GM23338 (cell line): Measurements from ENCODE around the gene CLEC2D. TPM values are rescaled to one million over a fixed set of nuclear protein-coding genes. Genes with fewer than 3 reads are reported as not detected.

Source experiments
- ATAC-seq: fragments of 200-7000 bp; cut with Tn5 transposase; 3 replicates; pipeline ENCODE4 v1.9.1; 2020
- DNase-seq: peaks from one replicate; pipeline ENCODE4 v3.0.0-alpha.2; 2015; ENCODE audit warnings: low spot score
- H2AFZ ChIP-seq: fragments of 200-600 bp; sonication (generic); 2 replicates; pipeline ENCODE4 v1.8.0; 2016; ENCODE audit warnings: antibody characterized with exemption, mild to moderate bottlenecking, moderate library complexity
- H3F3A ChIP-seq: fragments of 200-600 bp; sonication (generic); replicated peaks from 2 replicates; pipeline ENCODE4 v1.8.0; 2017; ENCODE audit warnings: antibody characterized with exemption, mixed run types, low read depth
- H3K27ac ChIP-seq: fragments of 200-600 bp; sonication (generic); 2 replicates; pipeline ENCODE4 v1.6.1; 2016; ENCODE audit warnings: low read depth
- H3K27me3 ChIP-seq: fragments of 200-600 bp; sonication (generic); 2 replicates; pipeline ENCODE4 v1.8.0; 2016; ENCODE audit warnings: mild to moderate bottlenecking, mixed run types, moderate library complexity; ENCODE audit not compliant: insufficient read depth
- H3K36me3 ChIP-seq: fragments of 200-600 bp; sonication (generic); 2 replicates; pipeline ENCODE4 v1.8.0; 2016; ENCODE audit warnings: mild to moderate bottlenecking; ENCODE audit not compliant: insufficient read depth
- H3K4me1 ChIP-seq: fragments of 200-600 bp; sonication (generic); 2 replicates; pipeline ENCODE4 v1.8.0; 2016; ENCODE audit warnings: mild to moderate bottlenecking, moderate library complexity; ENCODE audit not compliant: insufficient read depth
- H3K4me2 ChIP-seq: fragments of 200-600 bp; sonication (generic); 2 replicates; pipeline ENCODE4 v1.7.1; 2017; ENCODE audit warnings: mixed run types
- H3K4me3 ChIP-seq: fragments of 200-600 bp; sonication (generic); 2 replicates; pipeline ENCODE4 v1.6.1; 2016; ENCODE audit warnings: mixed run types
- H3K79me2 ChIP-seq: fragments of 200-600 bp; sonication (generic); replicated peaks from 2 replicates; pipeline ENCODE4 v1.8.0; 2017; ENCODE audit warnings: mild to moderate bottlenecking; ENCODE audit not compliant: insufficient read depth
- H3K9me2 ChIP-seq: fragments of 200-600 bp; sonication (generic); 2 replicates; pipeline ENCODE4 v1.8.0; 2017; ENCODE audit not compliant: insufficient read depth
- H4K20me1 ChIP-seq: fragments of 200-600 bp; sonication (generic); replicated peaks from 2 replicates; pipeline ENCODE4 v1.8.0; 2017; ENCODE audit warnings: mild to moderate bottlenecking; ENCODE audit not compliant: insufficient read depth
- H3K27ac Mint-ChIP-seq: 2 replicates; pipeline ENCODE4 v1.8.0; 2020; ENCODE audit warnings: inconsistent platforms, mild to moderate bottlenecking, moderate library complexity, mixed read lengths
- H3K27me3 Mint-ChIP-seq: 3 replicates; pipeline ENCODE4 v1.8.0; 2022; ENCODE audit warnings: low read depth, mild to moderate bottlenecking, moderate library complexity, mixed read lengths, inconsistent platforms; ENCODE audit not compliant: insufficient read depth, poor library complexity
- H3K36me3 Mint-ChIP-seq: 3 replicates; pipeline ENCODE4 v1.8.0; 2021; ENCODE audit warnings: low read depth, mild to moderate bottlenecking, inconsistent platforms, moderate library complexity, mixed read lengths
- H3K4me1 Mint-ChIP-seq: 3 replicates; pipeline ENCODE4 v1.8.0; 2020; ENCODE audit warnings: mild to moderate bottlenecking, inconsistent platforms, mixed read lengths
- H3K4me3 Mint-ChIP-seq: 3 replicates; pipeline ENCODE4 v1.8.0; 2021; ENCODE audit warnings: moderate library complexity, mild to moderate bottlenecking, inconsistent platforms, mixed read lengths
- H3K9me3 Mint-ChIP-seq: 3 replicates; pipeline ENCODE4 v1.8.0; 2020; ENCODE audit warnings: moderate library complexity, mild to moderate bottlenecking, inconsistent platforms, mixed read lengths
- CREB1 ChIP-seq: fragments of 250-450 bp; sonication (Bioruptor Pico); IDR thresholded peaks from 2 replicates; pipeline ENCODE4 v1.5.0; 2020; ENCODE audit warnings: low read depth, mild to moderate bottlenecking, moderate library complexity
- EZH2 ChIP-seq: fragments of 200-600 bp; sonication (generic); IDR thresholded peaks from one replicate; pipeline ENCODE4 v1.8.0; 2017; ENCODE audit warnings: antibody characterized with exemption, mild to moderate bottlenecking, low read depth; ENCODE audit not compliant: unreplicated experiment
- EZH2phosphoT487 ChIP-seq: fragments of 200-600 bp; sonication (generic); IDR thresholded peaks from one replicate; pipeline ENCODE4 v1.8.1; 2018; ENCODE audit warnings: antibody characterized with exemption; ENCODE audit not compliant: unreplicated experiment
- JUNB ChIP-seq: IDR thresholded peaks from one replicate; pipeline ENCODE4 v1.6.1; 2016; ENCODE audit warnings: antibody characterized with exemption; ENCODE audit not compliant: unreplicated experiment
- NANOG ChIP-seq: IDR thresholded peaks from 2 replicates; pipeline ENCODE4 v1.6.1; 2016; ENCODE audit warnings: antibody characterized with exemption, borderline replicate concordance
- POLR2AphosphoS5 ChIP-seq: IDR thresholded peaks from 2 replicates; pipeline ENCODE4 v1.6.1; 2016; ENCODE audit warnings: antibody characterized with exemption, low read depth
- ZNF114 ChIP-seq: fragments of 250-450 bp; sonication (Bioruptor Pico); IDR thresholded peaks from 2 replicates; pipeline ENCODE4 v1.5.0; 2020; ENCODE audit warnings: mild to moderate bottlenecking, moderate library complexity
- ZNF331 ChIP-seq: fragments of 250-450 bp; sonication (Bioruptor Pico); IDR thresholded peaks from 2 replicates; pipeline ENCODE4 v1.5.0; 2020; ENCODE audit warnings: low read depth, mild to moderate bottlenecking, moderate library complexity
- polyA plus RNA-seq: library from polyadenylated mRNA; unstranded; fragments of >200 nt; fragmentation: Nextera tagmentation; extraction: Ambion mirVana; gene quantifications from 2 replicates; pipeline ENCODE4 v1.2.1, GENCODE V29; 2016
- total RNA-seq: library from RNA; depleted of rRNA; stranded (reverse); fragments of >200 nt; shearing (Covaris generic); gene quantifications from 2 replicates; pipeline ENCODE4 v1.2.3, GENCODE V29; 2014
- TF ChIP-seq, protein P1 (sequence below): IDR thresholded peaks from one replicate; pipeline ENCODE4 v1.6.1; 2018; ENCODE audit warnings: antibody characterized with exemption; ENCODE audit not compliant: unreplicated experiment
- TF ChIP-seq, protein P2 (sequence below), 2 experiments: fragments of 200-600 bp in 1 of 2; sonication (generic) in 1 of 2; conservative IDR thresholded peaks; 2 replicates each; pipeline versions ENCODE4 v1.5.1 to v1.6.1; 2016 to 2017; ENCODE audit warnings: antibody characterized with exemption in 2 of 2, low read depth in 2 of 2, mild to moderate bottlenecking in 2 of 2, moderate library complexity in 1 of 2
- TF ChIP-seq, protein P3 (sequence below): IDR thresholded peaks from 2 replicates; pipeline ENCODE4 v1.6.1; 2016; ENCODE audit warnings: antibody characterized with exemption

CLEC2D gene
- total and polyA plus RNA-seq, 2 experiments from 2014 or later: 6.9 to 7.1 TPM

DNA sequence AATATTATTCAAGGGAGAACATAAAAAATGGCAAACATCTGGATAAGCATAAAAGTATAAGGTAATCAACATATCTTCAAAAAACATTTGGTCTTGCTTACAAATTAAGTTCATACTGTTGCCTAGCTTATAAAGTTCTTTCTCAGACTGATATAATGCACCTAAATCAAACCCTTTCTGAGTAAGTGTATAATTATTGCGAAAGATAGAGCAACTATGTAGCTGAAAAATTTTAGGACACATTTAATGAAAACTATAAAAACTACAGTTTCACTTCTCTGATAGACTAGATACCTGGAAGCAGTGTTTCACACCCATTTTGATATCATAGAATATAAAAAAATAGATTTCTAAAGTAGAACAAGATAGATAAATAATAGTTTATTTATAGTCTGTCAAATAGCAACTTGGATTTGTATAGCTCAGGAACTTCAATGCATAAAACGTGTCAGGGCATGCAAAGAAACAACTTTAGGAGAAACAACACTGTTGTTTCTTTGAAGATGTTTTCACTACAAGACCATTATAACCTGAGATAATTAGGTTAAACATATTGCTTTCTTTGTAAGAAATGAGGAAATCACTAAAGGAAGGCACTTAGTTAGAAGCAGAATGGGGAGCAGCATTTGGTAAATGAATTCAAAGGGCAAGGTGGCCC, 55.8 kb downstream of the CLEC2D start (continued):
- TF ChIP-seq, protein P1, sequence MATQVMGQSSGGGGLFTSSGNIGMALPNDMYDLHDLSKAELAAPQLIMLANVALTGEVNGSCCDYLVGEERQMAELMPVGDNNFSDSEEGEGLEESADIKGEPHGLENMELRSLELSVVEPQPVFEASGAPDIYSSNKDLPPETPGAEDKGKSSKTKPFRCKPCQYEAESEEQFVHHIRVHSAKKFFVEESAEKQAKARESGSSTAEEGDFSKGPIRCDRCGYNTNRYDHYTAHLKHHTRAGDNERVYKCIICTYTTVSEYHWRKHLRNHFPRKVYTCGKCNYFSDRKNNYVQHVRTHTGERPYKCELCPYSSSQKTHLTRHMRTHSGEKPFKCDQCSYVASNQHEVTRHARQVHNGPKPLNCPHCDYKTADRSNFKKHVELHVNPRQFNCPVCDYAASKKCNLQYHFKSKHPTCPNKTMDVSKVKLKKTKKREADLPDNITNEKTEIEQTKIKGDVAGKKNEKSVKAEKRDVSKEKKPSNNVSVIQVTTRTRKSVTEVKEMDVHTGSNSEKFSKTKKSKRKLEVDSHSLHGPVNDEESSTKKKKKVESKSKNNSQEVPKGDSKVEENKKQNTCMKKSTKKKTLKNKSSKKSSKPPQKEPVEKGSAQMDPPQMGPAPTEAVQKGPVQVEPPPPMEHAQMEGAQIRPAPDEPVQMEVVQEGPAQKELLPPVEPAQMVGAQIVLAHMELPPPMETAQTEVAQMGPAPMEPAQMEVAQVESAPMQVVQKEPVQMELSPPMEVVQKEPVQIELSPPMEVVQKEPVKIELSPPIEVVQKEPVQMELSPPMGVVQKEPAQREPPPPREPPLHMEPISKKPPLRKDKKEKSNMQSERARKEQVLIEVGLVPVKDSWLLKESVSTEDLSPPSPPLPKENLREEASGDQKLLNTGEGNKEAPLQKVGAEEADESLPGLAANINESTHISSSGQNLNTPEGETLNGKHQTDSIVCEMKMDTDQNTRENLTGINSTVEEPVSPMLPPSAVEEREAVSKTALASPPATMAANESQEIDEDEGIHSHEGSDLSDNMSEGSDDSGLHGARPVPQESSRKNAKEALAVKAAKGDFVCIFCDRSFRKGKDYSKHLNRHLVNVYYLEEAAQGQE: no peak
- TF ChIP-seq JUNB (no peak), ZNF331 (CRISPR knock-in tag) (no peak), CREB1 (CRISPR knock-in tag) (no peak), POLR2AphosphoS5 (no peak), ZNF114 (no peak), EZH2 (no peak)
- TF ChIP-seq, protein P2, sequence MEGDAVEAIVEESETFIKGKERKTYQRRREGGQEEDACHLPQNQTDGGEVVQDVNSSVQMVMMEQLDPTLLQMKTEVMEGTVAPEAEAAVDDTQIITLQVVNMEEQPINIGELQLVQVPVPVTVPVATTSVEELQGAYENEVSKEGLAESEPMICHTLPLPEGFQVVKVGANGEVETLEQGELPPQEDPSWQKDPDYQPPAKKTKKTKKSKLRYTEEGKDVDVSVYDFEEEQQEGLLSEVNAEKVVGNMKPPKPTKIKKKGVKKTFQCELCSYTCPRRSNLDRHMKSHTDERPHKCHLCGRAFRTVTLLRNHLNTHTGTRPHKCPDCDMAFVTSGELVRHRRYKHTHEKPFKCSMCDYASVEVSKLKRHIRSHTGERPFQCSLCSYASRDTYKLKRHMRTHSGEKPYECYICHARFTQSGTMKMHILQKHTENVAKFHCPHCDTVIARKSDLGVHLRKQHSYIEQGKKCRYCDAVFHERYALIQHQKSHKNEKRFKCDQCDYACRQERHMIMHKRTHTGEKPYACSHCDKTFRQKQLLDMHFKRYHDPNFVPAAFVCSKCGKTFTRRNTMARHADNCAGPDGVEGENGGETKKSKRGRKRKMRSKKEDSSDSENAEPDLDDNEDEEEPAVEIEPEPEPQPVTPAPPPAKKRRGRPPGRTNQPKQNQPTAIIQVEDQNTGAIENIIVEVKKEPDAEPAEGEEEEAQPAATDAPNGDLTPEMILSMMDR (conservative IDR thresholded peaks at IDR 0.05; ENCODE audit: low read depth in 2 of 2): no peak

DNA sequence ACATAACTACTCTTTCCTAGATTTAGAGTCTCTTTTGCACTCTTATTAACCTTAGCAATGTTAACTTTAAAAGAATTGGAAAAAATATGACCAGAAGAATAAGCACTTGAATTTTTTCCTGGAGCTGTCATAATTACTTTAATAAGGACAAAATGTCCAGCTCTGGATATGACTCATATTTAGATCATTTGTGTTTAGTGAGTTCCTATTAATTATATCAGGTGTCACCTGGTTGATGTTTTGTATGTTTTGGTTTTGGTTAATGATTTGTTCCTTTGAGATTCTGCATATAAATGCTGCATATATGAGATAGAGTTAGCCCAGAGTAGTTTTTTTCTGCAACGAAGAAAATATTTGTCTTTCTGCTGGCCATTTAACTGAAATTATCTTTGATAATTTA, 58.3 kb downstream of the CLEC2D start:
- Histone ChIP-seq H3K27ac (no peak overlapping the region), H2AFZ (no peak overlapping the region), H3K9me2 (no peaks in the 10 kb centered on the region), H3K4me2 (no peak overlapping the region), H3K4me3 (no peak overlapping the region), H4K20me1 (no peaks in the 10 kb centered on the region), H3K27me3 (no peaks in the 10 kb centered on the region), H3K4me1 (no peaks in the 10 kb centered on the region), H3K36me3 (no peaks in the 10 kb centered on the region), H3K79me2 (no peaks in the 10 kb centered on the region), H3F3A (no peaks in the 10 kb centered on the region)
- ATAC-seq (no peak), DNase-seq (no peak)
- Mint-ChIP-seq H3K4me1 (no peaks in the 10 kb centered on the region; the same call in 2 of the 3 replicates), H3K27me3 (peaks cover 4% of the 10 kb centered on the region), H3K9me3 (no peaks in the 10 kb centered on the region), H3K27ac (no peak overlapping the region), H3K36me3 (no peaks in the 10 kb centered on the region), H3K4me3 (no peak overlapping the region)
- TF ChIP-seq NANOG: no peak
- TF ChIP-seq EZH2phosphoT487: no peak
- TF ChIP-seq, protein P3, sequence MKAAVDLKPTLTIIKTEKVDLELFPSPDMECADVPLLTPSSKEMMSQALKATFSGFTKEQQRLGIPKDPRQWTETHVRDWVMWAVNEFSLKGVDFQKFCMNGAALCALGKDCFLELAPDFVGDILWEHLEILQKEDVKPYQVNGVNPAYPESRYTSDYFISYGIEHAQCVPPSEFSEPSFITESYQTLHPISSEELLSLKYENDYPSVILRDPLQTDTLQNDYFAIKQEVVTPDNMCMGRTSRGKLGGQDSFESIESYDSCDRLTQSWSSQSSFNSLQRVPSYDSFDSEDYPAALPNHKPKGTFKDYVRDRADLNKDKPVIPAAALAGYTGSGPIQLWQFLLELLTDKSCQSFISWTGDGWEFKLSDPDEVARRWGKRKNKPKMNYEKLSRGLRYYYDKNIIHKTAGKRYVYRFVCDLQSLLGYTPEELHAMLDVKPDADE: no peak
- TF ChIP-seq, protein P2 (conservative IDR thresholded peaks at IDR 0.05; ENCODE audit: low read depth in 2 of 2): no peak
- no peak for TF ChIP-seq CREB1 (CRISPR knock-in tag)
- TF ChIP-seq EZH2: no peak
